ENCODE data around the gene TXNIP. TPM values are rescaled to one million over a fixed set of nuclear protein-coding genes. Genes with fewer than 3 reads are reported as not detected.

Gene TXNIP
- total and polyA plus RNA-seq, 2 experiments from 2014 or later = 22.8 to 29.1 TPM

GRCh38 chr1:145974721-145975120 is 21.7 kb downstream of the TXNIP start (continued):
- TF ChIP-seq ZNF462 (CRISPR knock-in tag; IDR thresholded peaks at IDR 0.05) (no peak), REST (IDR thresholded peaks at IDR 0.05; ENCODE audit: unreplicated experiment) (no peak), JUNB (IDR thresholded peaks at IDR 0.05; ENCODE audit: unreplicated experiment) (no peak), ETS1 (IDR thresholded peaks at IDR 0.05) (no peak), POLR2AphosphoS5 (IDR thresholded peaks at IDR 0.05; ENCODE audit: low read depth) (no peak)
